Measurements from ENCODE around the gene CNTNAP2.

DNA sequence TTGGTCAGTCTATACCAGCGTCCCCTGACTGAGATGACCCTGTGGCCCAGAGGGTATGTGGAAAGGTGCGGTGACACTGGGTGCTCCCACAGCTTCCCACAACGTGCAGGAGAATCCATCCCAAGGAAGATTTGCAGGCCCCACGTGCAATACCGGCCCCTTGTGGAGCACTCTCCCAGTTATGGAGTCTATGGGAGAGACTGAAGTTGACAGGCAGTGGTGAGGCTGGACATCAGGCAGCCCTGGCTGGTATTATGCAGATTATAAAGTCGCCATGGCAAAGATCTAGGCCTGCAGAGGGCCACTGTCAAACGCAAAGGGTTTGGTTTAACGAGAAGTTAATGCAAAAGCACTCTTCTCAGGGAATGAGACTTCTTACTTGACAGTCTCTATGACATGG, 2039.2 kb downstream of the CNTNAP2 start:
- TF ChIP-seq, protein P1, sequence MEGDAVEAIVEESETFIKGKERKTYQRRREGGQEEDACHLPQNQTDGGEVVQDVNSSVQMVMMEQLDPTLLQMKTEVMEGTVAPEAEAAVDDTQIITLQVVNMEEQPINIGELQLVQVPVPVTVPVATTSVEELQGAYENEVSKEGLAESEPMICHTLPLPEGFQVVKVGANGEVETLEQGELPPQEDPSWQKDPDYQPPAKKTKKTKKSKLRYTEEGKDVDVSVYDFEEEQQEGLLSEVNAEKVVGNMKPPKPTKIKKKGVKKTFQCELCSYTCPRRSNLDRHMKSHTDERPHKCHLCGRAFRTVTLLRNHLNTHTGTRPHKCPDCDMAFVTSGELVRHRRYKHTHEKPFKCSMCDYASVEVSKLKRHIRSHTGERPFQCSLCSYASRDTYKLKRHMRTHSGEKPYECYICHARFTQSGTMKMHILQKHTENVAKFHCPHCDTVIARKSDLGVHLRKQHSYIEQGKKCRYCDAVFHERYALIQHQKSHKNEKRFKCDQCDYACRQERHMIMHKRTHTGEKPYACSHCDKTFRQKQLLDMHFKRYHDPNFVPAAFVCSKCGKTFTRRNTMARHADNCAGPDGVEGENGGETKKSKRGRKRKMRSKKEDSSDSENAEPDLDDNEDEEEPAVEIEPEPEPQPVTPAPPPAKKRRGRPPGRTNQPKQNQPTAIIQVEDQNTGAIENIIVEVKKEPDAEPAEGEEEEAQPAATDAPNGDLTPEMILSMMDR (IDR thresholded peaks at IDR 0.05) = no peak
- TF ChIP-seq POLR2A (IDR thresholded peaks at IDR 0.05) = no peak

Measured in uterus (tissue), 2 donors.